GM12878 (cell line): ENCODE measurements around the gene RIPOR1. TPM values are rescaled to one million over a fixed set of nuclear protein-coding genes. Genes with fewer than 3 reads are reported as not detected.

Experiments used
- ATAC-seq: fragments of 200-7000 bp; cut with Tn5 transposase; 3 replicates; pipeline ENCODE4 v1.9.1; 2020; ENCODE audit warnings: mild to moderate bottlenecking, moderate library complexity
- BruUV-seq: library from RNA; stranded (reverse); fragments of 400-500 nt; replicated peaks from 2 replicates; lab custom pipeline; 2021; lab: Mats Ljungman, UMichigan
- CTCF ChIA-PET: fragments of 300-600 bp; sonication (Branson Sonifier 250); formaldehyde crosslinking; extraction: SDS; loops from one replicate; lab custom pipeline; 2021; ENCODE audit warnings: inconsistent platforms; lab: Yijun Ruan, JAX
- POLR2A ChIA-PET: fragments of 350-600 bp; formaldehyde crosslinking; extraction: SDS; loops from one replicate; lab custom pipeline; 2021; ENCODE audit warnings: inconsistent platforms; lab: Charles Lee
- RAD21 ChIA-PET: fragments of 300-600 bp; sonication (Branson Sonifier 250); formaldehyde crosslinking; loops from one replicate; lab custom pipeline; 2023; ENCODE audit warnings: antibody characterized with exemption; ENCODE audit not compliant: unreplicated experiment; lab: Charles Lee
- SMC1A ChIA-PET: fragments of 300-600 bp; sonication (Branson Sonifier 250); formaldehyde crosslinking; loops from one replicate; lab custom pipeline; 2023; ENCODE audit not compliant: unreplicated experiment, uncharacterized antibody; lab: Charles Lee
- DNase-seq: peaks from one replicate; pipeline ENCODE4 v3.0.0-alpha.2; 2011; ENCODE audit warnings: low read depth, low spot score
- FAIRE-seq: peaks from 3 replicates; lab custom pipeline; 2011; peaks lifted over from hg19 to GRCh38; lab: Jason Lieb, UNC
- H2AFZ ChIP-seq: 2 replicates; pipeline ENCODE4 v1.6.0; 2011; ENCODE audit warnings: low read depth, low read length, control low read depth; ENCODE audit not compliant: control insufficient read depth
- H3K27ac ChIP-seq: 2 replicates; pipeline ENCODE4 v1.5.1; 2011; ENCODE audit warnings: control low read depth; ENCODE audit not compliant: control insufficient read depth, insufficient read depth
- H3K27me3 ChIP-seq, 2 experiments: replicated peaks in 1 of 2; 2 replicates each; pipeline versions ENCODE4 v1.6.0 to v1.6.1; 2011; ENCODE audit warnings: low read length in 1 of 2; ENCODE audit not compliant: control insufficient read depth in 2 of 2, insufficient read depth in 2 of 2
- H3K36me3 ChIP-seq, 2 experiments: 2 replicates each; pipeline ENCODE4 v1.5.1; 2011; ENCODE audit warnings: low read length in 1 of 2; ENCODE audit not compliant: control insufficient read depth in 2 of 2, insufficient read depth in 2 of 2
- H3K4me1 ChIP-seq: 2 replicates; pipeline ENCODE4 v1.6.1; 2011; ENCODE audit warnings: mild to moderate bottlenecking, low read length, moderate library complexity, mixed read lengths; ENCODE audit not compliant: control insufficient read depth, insufficient read depth
- H3K4me2 ChIP-seq: 2 replicates; pipeline ENCODE4 v1.6.0; 2011; ENCODE audit warnings: control low read depth; ENCODE audit not compliant: control insufficient read depth, insufficient read depth
- H3K4me3 ChIP-seq: fragments of 200-600 bp; sonication (generic); 2 replicates; pipeline ENCODE4 v1.5.1; 2016
- H3K79me2 ChIP-seq: 2 replicates; pipeline ENCODE4 v1.6.0; 2011; ENCODE audit warnings: low read length; ENCODE audit not compliant: control insufficient read depth, insufficient read depth
- H3K9ac ChIP-seq: 2 replicates; pipeline ENCODE4 v1.8.0; 2011; ENCODE audit warnings: low read length, control low read depth, mixed read lengths; ENCODE audit not compliant: control insufficient read depth, insufficient read depth
- H3K9me3 ChIP-seq: replicated peaks from 3 replicates; pipeline ENCODE4 v1.5.1; 2011; ENCODE audit warnings: mild to moderate bottlenecking, low read length; ENCODE audit not compliant: control insufficient read depth, insufficient read depth
- H4K20me1 ChIP-seq: 2 replicates; pipeline ENCODE4 v1.6.0; 2011; ENCODE audit not compliant: control insufficient read depth, insufficient read depth
- ASH2L ChIP-seq: fragments of 300-600, 200-600 bp; sonication (generic); IDR thresholded peaks from 2 replicates; pipeline ENCODE4 v1.6.1; 2017; ENCODE audit warnings: low read depth, mild to moderate bottlenecking, borderline replicate concordance
- ESRRA ChIP-seq: IDR thresholded peaks from 2 replicates; pipeline ENCODE4 v1.6.1; 2012; ENCODE audit warnings: mild to moderate bottlenecking, low read length, improper control_type of control experiment
- KDM1A ChIP-seq: fragments of 200-600 bp; sonication (generic); IDR thresholded peaks from 2 replicates; pipeline ENCODE4 v1.6.1; 2016; ENCODE audit warnings: borderline replicate concordance
- MEF2B ChIP-seq: fragments of 450-650 bp; IDR thresholded peaks from 2 replicates; pipeline ENCODE4 v1.6.1; 2018; ENCODE audit warnings: mild to moderate bottlenecking, moderate library complexity; ENCODE audit not compliant: partially characterized antibody, poor library complexity, severe bottlenecking
- MXI1 ChIP-seq: fragments of 150-350 bp; IDR thresholded peaks from 2 replicates; pipeline ENCODE4 v1.6.1; 2011; ENCODE audit warnings: low read depth, mild to moderate bottlenecking, inconsistent platforms, low read length, improper control_type of control experiment
- RBBP5 ChIP-seq: fragments of 200-600 bp; sonication (generic); conservative IDR thresholded peaks from 2 replicates; pipeline ENCODE4 v1.6.1; 2016
- TARDBP ChIP-seq: IDR thresholded peaks from 2 replicates; pipeline ENCODE4 v1.6.1; 2016; ENCODE audit warnings: borderline replicate concordance
- WRNIP1 ChIP-seq: IDR thresholded peaks from 2 replicates; pipeline ENCODE4 v1.6.1; 2011; ENCODE audit warnings: low read depth, low read length, improper control_type of control experiment, borderline replicate concordance
- WGBS: methylation state at CpG from one replicate; pipeline ENCODE4 v1.1.6; 2016; ENCODE audit warnings: low lambda C conversion rate; ENCODE audit not compliant: insufficient replicate concordance, insufficient coverage; ENCODE audit errors: missing lambda C conversion rate; 5-methylcytosine and 5-hydroxymethylcytosine counted together
- in situ Hi-C: fragments of 300-500 bp; cut with MboI; formaldehyde crosslinking; loops from 9 replicates; pipeline ENCODE4 v1.14.3; 2018; ENCODE audit warnings: mixed read lengths
- intact Hi-C: fragments of 100-400 bp; cut with micrococcal nuclease; formaldehyde crosslinking; loops from one replicate; pipeline ENCODE4 v1.14.2; 2022; ENCODE audit not compliant: unreplicated experiment
- polyA plus RNA-seq, 11 experiments: library from polyadenylated mRNA; depleted of rRNA in 4 of 11; unstranded in 6 of 11; stranded (reverse) in 5 of 11; fragments of >200 nt; fragmentation: Nextera tagmentation in 4 of 11; fragmentation: Illumina TruSeq in 1 of 11; extraction: Ambion mirVana in 4 of 11; extraction: Trizol in 1 of 11; gene quantifications; 1 replicate in 1 of 11; 2 replicates in 10 of 11; pipeline versions ENCODE4 v1.2.1 to v1.2.3, GENCODE V29; 2011 to 2016; ENCODE audit warnings: inconsistent platforms in 2 of 11, missing spikeins in 2 of 11, low read depth in 1 of 11
- total RNA-seq, 4 experiments: library from RNA; depleted of rRNA in 3 of 4; stranded (reverse); fragments of >200 nt in 3 of 4; fragmentation: Illumina TruSeq in 1 of 4; extraction: Trizol in 1 of 4; gene quantifications; 2 replicates each; pipeline versions ENCODE4 v1.2.1 to v1.2.3, GENCODE V29; 2013 to 2021
- TF ChIP-seq, protein P1 (sequence below): IDR thresholded peaks from 2 replicates; pipeline ENCODE4 v1.6.1; 2012; ENCODE audit warnings: mild to moderate bottlenecking, low read depth, low read length
- TF ChIP-seq, protein P2 (sequence below): fragments of 150-350 bp; IDR thresholded peaks from 2 replicates; pipeline ENCODE4 v1.6.1; 2016; ENCODE audit warnings: low read depth, low read length
- TF ChIP-seq, protein P3 (sequence below): fragments of 150-350 bp; IDR thresholded peaks from 2 replicates; pipeline ENCODE4 v1.6.1; 2014; ENCODE audit warnings: mild to moderate bottlenecking, low read depth, low read length

The RIPOR1 gene
- total and polyA plus RNA-seq, 10 of the 15 experiments (the other 5 are each of a cell fraction or from before 2014, with no cell fraction given): 0.13 to 28.5 (median 7.0) TPM

DNA sequence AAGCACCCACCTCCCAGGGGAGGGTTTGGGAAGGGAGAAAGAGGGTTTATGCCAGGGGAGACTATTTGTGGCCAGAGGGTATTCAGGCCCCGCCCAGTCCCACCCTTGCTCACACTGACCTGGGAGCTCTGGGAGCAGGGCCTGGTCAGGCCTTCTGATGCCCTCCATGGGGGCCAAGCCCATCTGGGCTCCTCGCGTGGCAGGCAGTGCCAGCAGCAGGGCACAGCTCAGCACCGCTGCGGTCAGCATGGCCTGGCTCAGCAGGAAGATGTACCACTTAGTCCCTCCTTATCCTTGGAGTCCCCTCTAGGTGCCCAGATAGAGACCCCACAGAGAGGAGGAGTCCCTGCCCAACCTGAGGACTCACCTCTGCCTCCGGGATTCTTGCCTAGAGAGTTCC is 45.5 kb upstream of the RIPOR1 start, which contains the start of gene AGRP:
TSS of gene AGRP (minus strand) at position 398 of the 400 bp plus-strand sequence. CDS start at position 249, 149 bp downstream.
- Histone ChIP-seq H3K9me3 (no peaks in the 10 kb centered on the region), H3K4me2 (peak within 1 kb of the TSS; percentile 95), H3K27ac (peak within 1 kb of the TSS; percentile 86), H4K20me1 (no peaks in the 10 kb centered on the region), H3K4me1 (peaks cover 14% of the 10 kb centered on the region), H3K4me3 (peak within 1 kb of the TSS; percentile 84), H3K9ac (peak within 1 kb of the TSS; percentile 89), H3K79me2 (peaks cover 44% of the 10 kb centered on the region), H3K27me3 (no peaks in the 10 kb centered on the region), H2AFZ (no peak within 1 kb of the TSS), H3K36me3 (no peaks in the 10 kb centered on the region)
- CTCF ChIA-PET: interaction anchor here (3.9 to 8.2 kb wide), 3 partner anchors 8 to 161 kb away, joined by 29 to 252 read pairs (median 72); partner anchors contain the start of gene CARMIL2
- DNase-seq: no peak
- intact Hi-C loops: no loop called here
- in situ Hi-C loops: loop anchor here (5.0 kb wide), 1 partner anchor 34 kb away; no protein-coding TSS in a partner anchor
- POLR2A ChIA-PET: interaction anchor here (1.1 to 1.3 kb wide), 2 partner anchors 9 to 31 kb away, joined by 3 to 4 read pairs; no protein-coding TSS in a partner anchor
- 96% methylated on average over 6 of the region's 6 CpGs for WGBS
- TF ChIP-seq, protein P1, sequence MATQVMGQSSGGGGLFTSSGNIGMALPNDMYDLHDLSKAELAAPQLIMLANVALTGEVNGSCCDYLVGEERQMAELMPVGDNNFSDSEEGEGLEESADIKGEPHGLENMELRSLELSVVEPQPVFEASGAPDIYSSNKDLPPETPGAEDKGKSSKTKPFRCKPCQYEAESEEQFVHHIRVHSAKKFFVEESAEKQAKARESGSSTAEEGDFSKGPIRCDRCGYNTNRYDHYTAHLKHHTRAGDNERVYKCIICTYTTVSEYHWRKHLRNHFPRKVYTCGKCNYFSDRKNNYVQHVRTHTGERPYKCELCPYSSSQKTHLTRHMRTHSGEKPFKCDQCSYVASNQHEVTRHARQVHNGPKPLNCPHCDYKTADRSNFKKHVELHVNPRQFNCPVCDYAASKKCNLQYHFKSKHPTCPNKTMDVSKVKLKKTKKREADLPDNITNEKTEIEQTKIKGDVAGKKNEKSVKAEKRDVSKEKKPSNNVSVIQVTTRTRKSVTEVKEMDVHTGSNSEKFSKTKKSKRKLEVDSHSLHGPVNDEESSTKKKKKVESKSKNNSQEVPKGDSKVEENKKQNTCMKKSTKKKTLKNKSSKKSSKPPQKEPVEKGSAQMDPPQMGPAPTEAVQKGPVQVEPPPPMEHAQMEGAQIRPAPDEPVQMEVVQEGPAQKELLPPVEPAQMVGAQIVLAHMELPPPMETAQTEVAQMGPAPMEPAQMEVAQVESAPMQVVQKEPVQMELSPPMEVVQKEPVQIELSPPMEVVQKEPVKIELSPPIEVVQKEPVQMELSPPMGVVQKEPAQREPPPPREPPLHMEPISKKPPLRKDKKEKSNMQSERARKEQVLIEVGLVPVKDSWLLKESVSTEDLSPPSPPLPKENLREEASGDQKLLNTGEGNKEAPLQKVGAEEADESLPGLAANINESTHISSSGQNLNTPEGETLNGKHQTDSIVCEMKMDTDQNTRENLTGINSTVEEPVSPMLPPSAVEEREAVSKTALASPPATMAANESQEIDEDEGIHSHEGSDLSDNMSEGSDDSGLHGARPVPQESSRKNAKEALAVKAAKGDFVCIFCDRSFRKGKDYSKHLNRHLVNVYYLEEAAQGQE: no peak
- no peak for TF ChIP-seq MEF2B
- TF ChIP-seq RBBP5: no peak
- no peak for TF ChIP-seq WRNIP1
- TF ChIP-seq ASH2L: no peak
- TF ChIP-seq KDM1A: no peak
- no peak for TF ChIP-seq TARDBP
- no peak for TF ChIP-seq ESRRA
- TF ChIP-seq, protein P2, sequence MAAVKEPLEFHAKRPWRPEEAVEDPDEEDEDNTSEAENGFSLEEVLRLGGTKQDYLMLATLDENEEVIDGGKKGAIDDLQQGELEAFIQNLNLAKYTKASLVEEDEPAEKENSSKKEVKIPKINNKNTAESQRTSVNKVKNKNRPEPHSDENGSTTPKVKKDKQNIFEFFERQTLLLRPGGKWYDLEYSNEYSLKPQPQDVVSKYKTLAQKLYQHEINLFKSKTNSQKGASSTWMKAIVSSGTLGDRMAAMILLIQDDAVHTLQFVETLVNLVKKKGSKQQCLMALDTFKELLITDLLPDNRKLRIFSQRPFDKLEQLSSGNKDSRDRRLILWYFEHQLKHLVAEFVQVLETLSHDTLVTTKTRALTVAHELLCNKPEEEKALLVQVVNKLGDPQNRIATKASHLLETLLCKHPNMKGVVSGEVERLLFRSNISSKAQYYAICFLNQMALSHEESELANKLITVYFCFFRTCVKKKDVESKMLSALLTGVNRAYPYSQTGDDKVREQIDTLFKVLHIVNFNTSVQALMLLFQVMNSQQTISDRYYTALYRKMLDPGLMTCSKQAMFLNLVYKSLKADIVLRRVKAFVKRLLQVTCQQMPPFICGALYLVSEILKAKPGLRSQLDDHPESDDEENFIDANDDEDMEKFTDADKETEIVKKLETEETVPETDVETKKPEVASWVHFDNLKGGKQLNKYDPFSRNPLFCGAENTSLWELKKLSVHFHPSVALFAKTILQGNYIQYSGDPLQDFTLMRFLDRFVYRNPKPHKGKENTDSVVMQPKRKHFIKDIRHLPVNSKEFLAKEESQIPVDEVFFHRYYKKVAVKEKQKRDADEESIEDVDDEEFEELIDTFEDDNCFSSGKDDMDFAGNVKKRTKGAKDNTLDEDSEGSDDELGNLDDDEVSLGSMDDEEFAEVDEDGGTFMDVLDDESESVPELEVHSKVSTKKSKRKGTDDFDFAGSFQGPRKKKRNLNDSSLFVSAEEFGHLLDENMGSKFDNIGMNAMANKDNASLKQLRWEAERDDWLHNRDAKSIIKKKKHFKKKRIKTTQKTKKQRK: no peak
- TF ChIP-seq, protein P3, sequence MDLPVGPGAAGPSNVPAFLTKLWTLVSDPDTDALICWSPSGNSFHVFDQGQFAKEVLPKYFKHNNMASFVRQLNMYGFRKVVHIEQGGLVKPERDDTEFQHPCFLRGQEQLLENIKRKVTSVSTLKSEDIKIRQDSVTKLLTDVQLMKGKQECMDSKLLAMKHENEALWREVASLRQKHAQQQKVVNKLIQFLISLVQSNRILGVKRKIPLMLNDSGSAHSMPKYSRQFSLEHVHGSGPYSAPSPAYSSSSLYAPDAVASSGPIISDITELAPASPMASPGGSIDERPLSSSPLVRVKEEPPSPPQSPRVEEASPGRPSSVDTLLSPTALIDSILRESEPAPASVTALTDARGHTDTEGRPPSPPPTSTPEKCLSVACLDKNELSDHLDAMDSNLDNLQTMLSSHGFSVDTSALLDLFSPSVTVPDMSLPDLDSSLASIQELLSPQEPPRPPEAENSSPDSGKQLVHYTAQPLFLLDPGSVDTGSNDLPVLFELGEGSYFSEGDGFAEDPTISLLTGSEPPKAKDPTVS: no peak
- no peak for TF ChIP-seq MXI1
- no TSS peak for BruUV-seq
- FAIRE-seq: no peak
- RAD21 ChIA-PET: interaction anchor here (1.3 to 4.6 kb wide), 2 partner anchors 8 to 31 kb away, joined by 6 to 69 read pairs; no protein-coding TSS in a partner anchor
- SMC1A ChIA-PET: interaction anchor here (0.7 to 7.0 kb wide), 3 partner anchors 8 to 32 kb away, joined by 5 to 88 read pairs (median 17); no protein-coding TSS in a partner anchor
- ATAC-seq: no peak
